Measurements from ENCODE around the gene UNC80. TPM values are rescaled to one million over a fixed set of nuclear protein-coding genes. Genes with fewer than 3 reads are reported as not detected.
A peak's percentile ranks its signal among the peaks of the same experiment; 100 is the strongest.

UNC80 gene
- total RNA-seq (not detected), polyA plus RNA-seq (not detected)
- long read RNA-seq, donor 1, result 0 reads
- long read RNA-seq, donor 2, result 0 reads

DNA sequence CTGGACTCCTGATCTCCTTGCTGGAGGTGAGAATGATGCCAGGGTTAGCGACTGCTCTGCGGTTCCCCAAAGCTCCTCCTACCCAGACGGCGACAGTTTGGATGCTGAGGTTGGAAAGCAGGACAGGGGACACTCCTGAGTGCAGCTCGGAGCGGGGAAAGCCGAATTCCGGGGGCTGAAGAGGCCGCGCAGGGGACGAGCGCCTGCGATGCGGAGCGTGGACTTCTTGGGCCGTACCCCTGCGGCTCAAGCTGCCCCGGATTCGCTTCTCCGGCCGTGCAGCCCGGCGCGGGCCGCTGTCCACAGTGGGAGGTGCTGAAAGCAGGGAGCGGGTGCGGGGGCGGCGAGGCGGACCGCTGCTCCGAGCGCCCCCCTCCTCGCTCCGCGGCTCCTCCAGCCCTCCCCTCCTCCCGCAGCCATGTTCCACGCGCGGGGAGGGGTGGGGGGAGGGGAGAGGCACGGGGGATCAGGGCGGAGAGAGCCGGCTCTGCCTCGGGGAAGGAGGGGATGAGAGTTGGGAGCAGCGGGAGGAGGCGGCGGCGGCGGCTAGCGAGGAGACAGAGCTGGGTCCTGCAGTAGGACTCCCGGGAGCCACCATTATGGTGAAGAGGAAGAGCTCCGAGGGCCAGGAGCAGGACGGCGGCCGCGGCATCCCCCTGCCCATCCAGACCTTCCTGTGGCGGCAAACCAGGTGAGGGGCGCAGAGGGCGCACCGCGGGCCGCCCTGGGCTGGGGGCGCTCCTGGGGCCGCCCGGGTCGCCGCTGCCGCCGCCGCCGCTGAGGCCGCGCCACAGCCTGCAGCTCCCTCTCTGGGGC is at the start of gene UNC80:
Gene UNC80 (plus strand): TSS at position 359 of the 816 bp plus-strand sequence. CDS start 241 bp downstream, at position 600.
- Histone ChIP-seq H3K27ac (ENCODE audit: low read depth in 1 of 2, low read length in 2 of 2) (no peak within 1 kb of the TSS), H3K4me1 (ENCODE audit: control insufficient read depth in 1 of 2, insufficient read depth in 2 of 2, low read length in 2 of 2) (no peaks in the 10 kb centered on the region), H3K9me3 (ENCODE audit: control insufficient read depth, low read length) (no peaks in the 10 kb centered on the region), H3K4me3 (ENCODE audit: low read length in 2 of 2) (peak within 1 kb of the TSS; percentile 12 to 21), H3K36me3 (ENCODE audit: control insufficient read depth in 1 of 2, insufficient read depth in 2 of 2, low read length in 1 of 2) (no peaks in the 10 kb centered on the region), H3K27me3 (ENCODE audit: control insufficient read depth in 1 of 2, insufficient read depth in 2 of 2, low read length in 1 of 2) (no peaks in the 10 kb centered on the region)
- WGBS, 2 donors, result 1 to 2% methylated on average over 45 to 73 of the region's 73 CpGs
- ATAC-seq (ENCODE audit: low FRiP score), result peak; percentile 91
- DNase-seq, result peak; percentile 67 to 89
- intact Hi-C loops (cut with DNase I), result no loop called here

DNA sequence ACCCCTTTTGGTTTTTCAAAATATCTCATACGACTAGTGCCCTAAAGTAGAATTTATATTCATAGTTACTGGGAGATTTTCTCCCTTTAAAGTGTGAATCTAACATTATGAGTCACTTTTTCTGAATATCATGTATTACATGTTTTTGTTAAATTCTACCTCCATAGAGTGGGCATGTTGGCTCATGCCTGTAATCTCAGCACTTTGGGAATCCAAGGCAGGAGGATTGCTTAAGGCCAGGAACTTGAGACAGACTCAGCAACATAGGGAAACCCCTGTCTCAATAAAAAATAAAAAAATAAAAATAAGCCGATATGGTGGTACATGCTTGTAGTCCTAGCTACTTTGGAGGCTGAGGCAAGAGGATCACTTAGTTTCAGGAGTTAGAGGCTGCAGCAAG is 45.3 kb upstream of the UNC80 start:
- no peak for DNase-seq
- WGBS, 2 donors, result 97 to 98% methylated on average over 2 of the region's 2 CpGs
- no peak overlapping the region for H3K4me3 ChIP-seq (ENCODE audit: low read length in 2 of 2)

GRCh38 chr2:209727077-209727476 is 44.6 kb upstream of the UNC80 start:
- Histone ChIP-seq H3K4me3 (ENCODE audit: low read length in 2 of 2) (no peak overlapping the region), H3K9me3 (ENCODE audit: control insufficient read depth, low read length) (no peaks in the 10 kb centered on the region), H3K36me3 (ENCODE audit: control insufficient read depth in 1 of 2, insufficient read depth in 2 of 2, low read length in 1 of 2) (peaks cover 7 to 10% of the 10 kb centered on the region in 2 donors), H3K4me1 (ENCODE audit: control insufficient read depth in 1 of 2, insufficient read depth in 2 of 2, low read length in 2 of 2) (no peaks in the 10 kb centered on the region), H3K27ac (ENCODE audit: low read depth in 1 of 2, low read length in 2 of 2) (no peak overlapping the region), H3K27me3 (ENCODE audit: control insufficient read depth in 1 of 2, insufficient read depth in 2 of 2, low read length in 1 of 2) (no peaks in the 10 kb centered on the region)
- no peak for ATAC-seq (ENCODE audit: low FRiP score)
- no peak for DNase-seq
- WGBS, 2 donors, result 70 to 79% methylated on average over 2 of the region's 2 CpGs
- intact Hi-C loops (cut with DNase I), result no loop called here

More for the DNA sequence above, 45.3 kb upstream of the UNC80 start:
- H3K36me3 ChIP-seq (ENCODE audit: control insufficient read depth in 1 of 2, insufficient read depth in 2 of 2, low read length in 1 of 2), result peaks cover 5 to 10% of the 10 kb centered on the region in 2 donors
- intact Hi-C loops (cut with DNase I), result no loop called here
- no peak overlapping the region for H3K27ac ChIP-seq (ENCODE audit: low read depth in 1 of 2, low read length in 2 of 2)
- ATAC-seq (ENCODE audit: low FRiP score), result no peak
- H3K9me3 ChIP-seq (ENCODE audit: control insufficient read depth, low read length), result no peaks in the 10 kb centered on the region
- H3K27me3 ChIP-seq (ENCODE audit: control insufficient read depth in 1 of 2, insufficient read depth in 2 of 2, low read length in 1 of 2), result no peaks in the 10 kb centered on the region
- no peaks in the 10 kb centered on the region for H3K4me1 ChIP-seq (ENCODE audit: control insufficient read depth in 1 of 2, insufficient read depth in 2 of 2, low read length in 2 of 2)

GRCh38 chr2:209734805-209735204 is 36.8 kb upstream of the UNC80 start:
- DNase-seq (no peak), ATAC-seq (ENCODE audit: low FRiP score) (no peak)
- H3K4me3 ChIP-seq (ENCODE audit: low read length in 2 of 2), result no peak overlapping the region
- H3K9me3 ChIP-seq (ENCODE audit: control insufficient read depth, low read length), result no peaks in the 10 kb centered on the region
- intact Hi-C loops (cut with DNase I), result no loop called here
- peaks cover 2 to 3% of the 10 kb centered on the region in 2 donors for H3K36me3 ChIP-seq (ENCODE audit: control insufficient read depth in 1 of 2, insufficient read depth in 2 of 2, low read length in 1 of 2)
- no peaks in the 10 kb centered on the region for H3K4me1 ChIP-seq (ENCODE audit: control insufficient read depth in 1 of 2, insufficient read depth in 2 of 2, low read length in 2 of 2)
- no peak overlapping the region for H3K27ac ChIP-seq (ENCODE audit: low read depth in 1 of 2, low read length in 2 of 2)
- 79 to 83% methylated on average over 3 of the region's 3 CpGs for WGBS, 2 donors
- H3K27me3 ChIP-seq (ENCODE audit: control insufficient read depth in 1 of 2, insufficient read depth in 2 of 2, low read length in 1 of 2), result no peaks in the 10 kb centered on the region

DNA sequence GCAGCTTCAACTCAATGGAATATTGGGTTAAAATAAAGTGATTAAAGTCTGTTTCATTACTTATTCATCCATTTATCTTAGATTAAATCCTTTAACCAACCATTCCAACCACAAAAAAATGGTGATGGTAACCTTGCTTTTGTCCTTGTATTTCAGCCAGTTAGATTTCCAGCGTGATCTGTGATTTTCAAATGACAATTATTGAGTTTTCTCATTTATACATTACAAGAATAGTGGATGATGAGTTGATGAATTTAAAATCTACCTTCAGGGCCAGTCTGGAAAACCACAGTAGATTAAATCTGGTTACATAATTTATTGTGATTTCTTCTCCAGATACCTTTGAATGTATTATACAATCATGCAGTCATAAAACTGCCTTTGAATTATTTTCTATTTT is 29.7 kb upstream of the UNC80 start:
- no peak for DNase-seq
- WGBS, 2 donors, result 76 to 83% methylated on average over 1 of the region's 1 CpG
- H3K27ac ChIP-seq (ENCODE audit: low read depth in 1 of 2, low read length in 2 of 2), result no peak overlapping the region

DNA sequence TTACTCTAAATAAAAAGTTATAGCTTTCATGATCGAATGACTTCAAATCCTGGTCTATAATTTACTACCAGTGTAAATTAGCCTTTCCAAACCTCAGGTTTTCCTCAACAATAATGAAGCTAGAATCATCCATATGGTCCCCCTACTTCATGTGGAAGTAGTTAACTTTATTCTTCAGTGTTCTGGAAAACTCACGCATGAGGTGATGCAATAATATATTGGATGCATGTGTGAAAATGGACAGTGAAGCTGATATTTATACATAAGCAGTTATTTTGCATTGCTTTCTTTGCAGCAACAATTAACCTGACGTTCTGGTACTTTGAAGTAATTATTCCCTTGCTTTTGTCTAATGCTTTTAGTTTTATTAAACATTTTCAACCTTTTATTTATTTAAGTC is 18.6 kb upstream of the UNC80 start:
- H3K9me3 ChIP-seq (ENCODE audit: control insufficient read depth, low read length), result peaks cover 1% of the 10 kb centered on the region

More for the DNA sequence above, 29.7 kb upstream of the UNC80 start:
- Histone ChIP-seq H3K27me3 (ENCODE audit: control insufficient read depth in 1 of 2, insufficient read depth in 2 of 2, low read length in 1 of 2) (no peaks in the 10 kb centered on the region), H3K36me3 (ENCODE audit: control insufficient read depth in 1 of 2, insufficient read depth in 2 of 2, low read length in 1 of 2) (no peaks in the 10 kb centered on the region), H3K4me3 (ENCODE audit: low read length in 2 of 2) (no peak overlapping the region), H3K4me1 (ENCODE audit: control insufficient read depth in 1 of 2, insufficient read depth in 2 of 2, low read length in 2 of 2) (no peaks in the 10 kb centered on the region), H3K9me3 (ENCODE audit: control insufficient read depth, low read length) (peaks cover 2% of the 10 kb centered on the region)
- intact Hi-C loops (cut with DNase I), result no loop called here
- no peak for ATAC-seq (ENCODE audit: low FRiP score)

GRCh38 chr2:209757163-209757562 is 14.5 kb upstream of the UNC80 start:
- H3K9me3 ChIP-seq (ENCODE audit: control insufficient read depth, low read length), result peaks cover 1% of the 10 kb centered on the region
- DNase-seq, result no peak
- no peak overlapping the region for H3K4me3 ChIP-seq (ENCODE audit: low read length in 2 of 2)
- no peak overlapping the region for H3K27ac ChIP-seq (ENCODE audit: low read depth in 1 of 2, low read length in 2 of 2)
- H3K27me3 ChIP-seq (ENCODE audit: control insufficient read depth in 1 of 2, insufficient read depth in 2 of 2, low read length in 1 of 2), result no peaks in the 10 kb centered on the region
- no peaks in the 10 kb centered on the region for H3K36me3 ChIP-seq (ENCODE audit: control insufficient read depth in 1 of 2, insufficient read depth in 2 of 2, low read length in 1 of 2)
- intact Hi-C loops (cut with DNase I), result no loop called here
- no peaks in the 10 kb centered on the region for H3K4me1 ChIP-seq (ENCODE audit: control insufficient read depth in 1 of 2, insufficient read depth in 2 of 2, low read length in 2 of 2)
- no peak for ATAC-seq (ENCODE audit: low FRiP score)

More for the DNA sequence above, 18.6 kb upstream of the UNC80 start:
- Histone ChIP-seq H3K36me3 (ENCODE audit: control insufficient read depth in 1 of 2, insufficient read depth in 2 of 2, low read length in 1 of 2) (no peaks in the 10 kb centered on the region), H3K27me3 (ENCODE audit: control insufficient read depth in 1 of 2, insufficient read depth in 2 of 2, low read length in 1 of 2) (no peaks in the 10 kb centered on the region), H3K4me1 (ENCODE audit: control insufficient read depth in 1 of 2, insufficient read depth in 2 of 2, low read length in 2 of 2) (no peaks in the 10 kb centered on the region), H3K4me3 (ENCODE audit: low read length in 2 of 2) (no peak overlapping the region), H3K27ac (ENCODE audit: low read depth in 1 of 2, low read length in 2 of 2) (no peak overlapping the region)
- no peak for DNase-seq
- WGBS, 2 donors, result 37 to 45% methylated on average over 3 of the region's 3 CpGs
- intact Hi-C loops (cut with DNase I), result no loop called here
- no peak for ATAC-seq (ENCODE audit: low FRiP score)

GRCh38 chr2:209761566-209761965 is 10.1 kb upstream of the UNC80 start:
- 29 to 49% methylated on average over 2 of the region's 2 CpGs for WGBS, 2 donors
- ATAC-seq (ENCODE audit: low FRiP score) (no peak), DNase-seq (no peak)
- Histone ChIP-seq H3K4me3 (ENCODE audit: low read length in 2 of 2) (no peak overlapping the region), H3K4me1 (ENCODE audit: control insufficient read depth in 1 of 2, insufficient read depth in 2 of 2, low read length in 2 of 2) (no peaks in the 10 kb centered on the region), H3K9me3 (ENCODE audit: control insufficient read depth, low read length) (peaks cover 2% of the 10 kb centered on the region), H3K27me3 (ENCODE audit: control insufficient read depth in 1 of 2, insufficient read depth in 2 of 2, low read length in 1 of 2) (no peaks in the 10 kb centered on the region), H3K27ac (ENCODE audit: low read depth in 1 of 2, low read length in 2 of 2) (no peak overlapping the region), H3K36me3 (ENCODE audit: control insufficient read depth in 1 of 2, insufficient read depth in 2 of 2, low read length in 1 of 2) (no peaks in the 10 kb centered on the region)
- intact Hi-C loops (cut with DNase I), result no loop called here

DNA sequence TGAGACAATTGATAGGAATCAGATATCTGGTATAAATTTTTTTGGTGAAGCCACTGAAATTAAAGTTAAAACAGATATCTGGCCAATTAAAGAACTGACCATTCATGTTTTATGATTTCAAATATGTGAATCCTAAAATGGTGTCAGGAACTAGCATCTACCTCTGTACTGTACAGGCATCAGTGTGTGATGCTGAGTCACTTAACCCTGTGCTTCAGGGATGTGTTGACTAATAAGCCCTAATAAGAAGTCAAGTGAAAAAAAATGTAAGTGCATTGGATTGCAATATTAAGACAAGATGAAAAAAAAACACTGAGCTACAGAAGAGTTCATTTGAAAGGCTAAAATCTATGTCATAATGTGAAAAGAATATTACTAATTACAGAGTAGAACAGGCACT is 9.1 kb upstream of the UNC80 start:
- Histone ChIP-seq H3K4me3 (ENCODE audit: low read length in 2 of 2) (no peak overlapping the region), H3K9me3 (ENCODE audit: control insufficient read depth, low read length) (peaks cover 2% of the 10 kb centered on the region), H3K4me1 (ENCODE audit: control insufficient read depth in 1 of 2, insufficient read depth in 2 of 2, low read length in 2 of 2) (no peaks in the 10 kb centered on the region), H3K27me3 (ENCODE audit: control insufficient read depth in 1 of 2, insufficient read depth in 2 of 2, low read length in 1 of 2) (no peaks in the 10 kb centered on the region), H3K36me3 (ENCODE audit: control insufficient read depth in 1 of 2, insufficient read depth in 2 of 2, low read length in 1 of 2) (no peaks in the 10 kb centered on the region), H3K27ac (ENCODE audit: low read depth in 1 of 2, low read length in 2 of 2) (no peak overlapping the region)
- intact Hi-C loops (cut with DNase I), result no loop called here
- DNase-seq (no peak), ATAC-seq (ENCODE audit: low FRiP score) (no peak)

Data from aorta (tissue), 5 donors.